HG02588 (cell line): Measurements from ENCODE around the gene TSHZ3.

Experiments used
- ATAC-seq: cut with Tn5 transposase; IDR thresholded peaks from one replicate; pipeline ENCODE4 v1.9.1; 2021; ENCODE audit warnings: mild to moderate bottlenecking, moderate library complexity; ENCODE audit not compliant: unreplicated experiment

Gene TSHZ3

DNA sequence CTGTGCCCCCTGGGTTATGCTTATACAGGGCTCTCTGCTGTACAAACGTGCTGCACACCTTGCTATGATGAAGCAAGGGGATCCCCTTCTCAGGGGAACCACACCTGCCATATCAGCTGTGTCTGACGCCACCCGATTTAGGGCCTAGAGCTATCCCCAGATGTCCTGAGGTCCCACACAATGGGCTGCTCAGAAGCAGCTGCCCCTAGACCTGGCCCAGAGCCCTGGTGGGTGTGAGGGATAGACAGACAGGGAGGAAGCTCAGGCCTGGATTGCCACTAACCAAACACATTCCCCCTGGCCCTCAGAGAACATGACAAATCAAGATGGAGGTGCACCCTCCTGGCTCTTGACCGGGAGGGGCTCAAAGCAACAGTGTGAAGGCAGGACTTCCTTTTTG is 59.3 kb downstream of the TSHZ3 start:
- no peak for ATAC-seq

DNA sequence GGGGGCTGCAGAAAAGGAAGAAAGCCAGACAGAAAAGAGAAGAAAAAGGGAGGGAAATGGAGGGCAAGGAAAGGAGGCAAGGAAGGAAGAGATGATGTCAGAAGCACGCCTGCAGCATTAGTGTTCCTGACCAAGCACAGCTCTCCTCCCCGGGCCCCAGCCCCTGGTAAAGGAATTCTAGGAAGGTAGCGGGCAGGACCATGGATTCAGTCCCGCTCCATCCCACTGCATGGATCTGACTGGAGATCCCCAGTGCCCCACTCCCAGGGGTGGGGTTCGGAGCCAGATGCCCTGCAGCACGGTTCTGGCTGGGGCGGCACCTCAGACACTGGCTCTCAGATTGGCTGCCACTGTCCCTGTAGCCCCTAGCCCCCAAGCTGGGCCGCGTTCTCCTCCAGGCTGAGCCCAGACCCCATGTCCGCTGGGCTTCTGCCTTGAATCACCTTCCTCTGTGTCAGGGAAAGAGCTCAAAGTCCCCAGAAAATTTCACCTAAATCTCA is 59.8 kb downstream of the TSHZ3 start:
- no peak for ATAC-seq

DNA sequence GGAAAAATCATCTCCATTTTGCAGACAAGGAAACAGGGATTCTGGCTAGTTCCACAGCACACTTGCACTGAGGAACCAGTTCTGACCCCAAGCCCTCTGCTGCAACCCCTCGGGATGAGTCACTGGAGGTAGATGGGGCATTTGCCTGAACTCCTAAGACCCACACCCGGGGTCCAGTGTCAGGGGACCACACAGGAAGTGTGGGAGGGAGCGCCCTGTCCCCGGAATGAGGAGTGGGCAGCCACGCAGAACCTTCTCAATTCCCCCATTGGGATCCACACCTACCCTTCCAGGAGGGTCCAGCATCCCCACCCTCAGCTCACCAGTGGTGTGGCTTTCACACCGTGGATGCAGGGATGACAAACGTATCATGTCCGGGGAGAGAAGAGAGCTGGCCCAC is 62.7 kb downstream of the TSHZ3 start:
- no peak for ATAC-seq

DNA sequence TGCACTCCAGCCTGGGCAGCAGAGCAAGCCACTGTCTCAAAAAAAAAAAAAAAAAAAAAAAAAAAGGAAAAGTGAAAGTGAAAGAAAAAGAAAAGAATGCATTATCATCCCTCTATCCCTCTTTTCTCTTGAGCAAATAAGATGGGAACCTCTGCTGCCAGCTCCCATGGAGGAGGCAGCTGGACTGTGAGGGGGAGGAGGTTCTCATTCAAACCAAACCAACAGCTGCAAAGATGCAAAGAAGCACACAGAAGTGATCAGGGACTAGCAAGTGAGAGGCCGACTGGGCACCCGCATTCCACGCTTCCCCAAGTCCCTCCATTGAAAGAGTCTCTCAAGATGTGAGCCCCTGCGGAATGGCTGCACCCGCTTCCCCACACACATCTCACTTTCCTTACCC is 63.5 kb downstream of the TSHZ3 start:
- no peak for ATAC-seq

DNA sequence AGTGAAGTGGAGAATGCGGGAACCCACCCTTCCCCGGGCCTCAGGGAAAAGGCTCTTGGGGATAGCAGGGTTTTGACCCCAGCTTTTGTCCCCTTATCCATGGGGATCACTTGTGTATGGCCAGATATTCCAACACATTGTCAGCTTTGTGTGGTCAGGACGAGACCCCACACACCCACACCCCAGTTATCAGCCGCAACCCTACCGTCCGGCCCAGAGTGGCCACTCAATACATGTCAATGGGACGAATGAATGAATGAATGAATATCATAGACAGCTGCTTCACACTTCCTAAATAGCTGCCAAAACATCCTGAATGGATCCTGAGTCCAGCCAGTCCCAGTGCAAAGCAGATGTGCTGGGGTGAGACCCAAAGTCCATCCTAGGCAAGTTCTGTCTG is 64.6 kb downstream of the TSHZ3 start:
- ATAC-seq, result no peak

DNA sequence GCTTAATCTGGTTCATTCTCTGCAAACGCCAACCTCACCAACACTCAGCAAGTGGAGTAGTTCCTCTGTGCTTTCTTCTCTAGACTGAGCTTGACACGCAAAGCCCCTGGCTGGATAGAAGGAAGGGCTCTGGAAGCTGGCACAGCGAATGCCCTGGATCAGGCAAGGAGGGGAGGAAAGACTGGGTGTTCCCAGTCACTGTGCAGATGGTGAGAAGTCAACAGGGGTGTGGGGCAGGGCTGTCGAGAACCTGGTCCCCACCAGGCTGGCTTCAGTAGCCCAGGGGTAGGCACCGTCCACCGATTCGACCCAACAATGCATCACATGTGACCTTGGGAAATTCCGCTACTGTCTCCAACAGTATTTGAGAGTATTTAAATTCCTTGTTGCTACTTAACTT is 65.5 kb downstream of the TSHZ3 start:
- no peak for ATAC-seq

GRCh38 chr19:31282346-31282745 is 66.9 kb downstream of the TSHZ3 start:
- ATAC-seq, result no peak

DNA sequence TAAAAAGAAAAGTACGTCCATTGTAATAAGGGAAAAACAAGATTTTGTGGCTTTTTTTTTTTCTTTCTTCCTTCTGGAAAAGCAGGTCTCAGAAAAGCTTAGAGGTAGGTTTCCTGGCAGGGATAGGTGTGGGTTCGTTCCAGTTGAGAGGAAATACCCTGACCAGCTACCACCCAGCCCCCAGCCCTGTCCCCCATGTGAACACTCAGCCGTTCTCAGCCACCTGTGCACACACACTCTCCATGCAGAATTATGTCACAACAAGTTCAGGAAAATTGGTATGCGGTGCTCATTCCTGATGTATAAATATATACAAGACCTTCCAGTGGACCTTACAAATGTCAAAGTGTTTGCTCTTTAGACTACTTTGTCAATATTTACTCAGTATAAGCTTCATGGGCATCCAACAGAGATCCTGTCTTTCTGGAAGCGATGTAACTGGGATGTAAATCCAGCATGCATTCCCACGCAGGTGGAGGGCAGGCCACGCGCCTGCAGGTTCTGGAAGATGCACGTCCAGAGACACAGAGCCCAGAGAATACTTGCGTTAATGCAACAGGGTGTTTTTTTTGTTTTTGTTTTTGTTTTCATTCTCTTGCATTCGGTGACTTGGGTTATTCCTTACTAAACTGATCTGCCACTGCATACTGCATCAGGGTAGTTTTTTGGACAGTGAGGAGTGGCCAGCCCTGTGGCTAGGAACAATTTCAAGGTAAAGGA is 68.8 kb downstream of the TSHZ3 start:
- no peak for ATAC-seq

GRCh38 chr19:31279436-31279765 is 69.8 kb downstream of the TSHZ3 start:
- ATAC-seq, result no peak

- no peak for ATAC-seq
These were observed 70.4 kb downstream of the TSHZ3 start for GRCh38 chr19:31278555-31279435.

DNA sequence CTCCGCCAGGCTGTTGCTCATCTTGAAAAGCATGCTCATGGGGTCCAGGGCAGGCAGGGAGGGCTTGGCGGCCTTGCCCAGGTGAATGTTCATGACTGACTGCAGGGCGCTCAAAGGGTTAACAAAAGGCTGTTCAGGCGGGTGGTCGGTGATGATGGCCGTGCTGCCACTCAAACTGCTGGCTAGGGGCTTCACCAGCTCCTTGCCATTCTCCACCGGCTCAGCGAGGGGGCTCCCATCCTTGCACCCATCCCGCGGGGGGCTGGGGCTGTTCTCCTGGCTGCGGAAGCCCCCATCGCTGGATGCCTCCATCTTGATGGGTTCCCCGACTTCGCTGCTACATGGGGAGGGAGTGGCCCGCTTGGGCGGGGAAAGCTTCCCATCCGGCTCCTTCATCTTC is 71.7 kb downstream of the TSHZ3 start:
- no peak for ATAC-seq

DNA sequence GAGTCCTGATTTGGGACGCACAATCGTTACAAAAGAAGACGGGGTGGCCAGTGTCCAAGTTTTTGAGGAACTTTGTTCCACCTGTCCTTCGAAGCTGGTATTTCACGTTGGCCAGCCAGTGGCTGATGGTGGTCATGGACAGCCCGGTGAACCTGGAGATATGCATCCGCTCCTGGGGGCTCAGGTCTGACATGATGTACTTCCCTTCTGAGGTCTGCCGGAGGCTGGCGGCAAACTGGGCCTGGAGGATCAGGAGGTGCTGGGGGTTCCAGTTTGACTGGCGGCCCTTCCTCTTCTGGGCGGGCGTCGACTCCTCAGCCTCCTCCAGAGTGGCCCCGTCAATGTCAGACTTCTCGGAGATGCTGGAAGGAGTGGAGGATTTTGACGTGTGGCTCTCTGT is 72.4 kb downstream of the TSHZ3 start:
- ATAC-seq, result no peak

DNA sequence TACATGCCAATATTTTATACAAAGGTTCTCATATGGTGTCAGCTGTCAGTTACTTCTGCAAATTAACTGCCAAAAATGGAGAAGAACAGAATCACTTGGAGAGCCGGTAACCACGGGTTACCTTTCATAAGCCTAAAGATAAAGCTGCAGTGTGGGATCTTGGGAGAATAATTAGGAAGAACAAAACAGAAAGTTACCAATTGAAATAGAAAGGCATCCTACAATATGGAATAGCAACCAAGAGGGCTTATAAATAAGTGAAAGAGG is 74.2 kb downstream of the TSHZ3 start:
- no peak for ATAC-seq

DNA sequence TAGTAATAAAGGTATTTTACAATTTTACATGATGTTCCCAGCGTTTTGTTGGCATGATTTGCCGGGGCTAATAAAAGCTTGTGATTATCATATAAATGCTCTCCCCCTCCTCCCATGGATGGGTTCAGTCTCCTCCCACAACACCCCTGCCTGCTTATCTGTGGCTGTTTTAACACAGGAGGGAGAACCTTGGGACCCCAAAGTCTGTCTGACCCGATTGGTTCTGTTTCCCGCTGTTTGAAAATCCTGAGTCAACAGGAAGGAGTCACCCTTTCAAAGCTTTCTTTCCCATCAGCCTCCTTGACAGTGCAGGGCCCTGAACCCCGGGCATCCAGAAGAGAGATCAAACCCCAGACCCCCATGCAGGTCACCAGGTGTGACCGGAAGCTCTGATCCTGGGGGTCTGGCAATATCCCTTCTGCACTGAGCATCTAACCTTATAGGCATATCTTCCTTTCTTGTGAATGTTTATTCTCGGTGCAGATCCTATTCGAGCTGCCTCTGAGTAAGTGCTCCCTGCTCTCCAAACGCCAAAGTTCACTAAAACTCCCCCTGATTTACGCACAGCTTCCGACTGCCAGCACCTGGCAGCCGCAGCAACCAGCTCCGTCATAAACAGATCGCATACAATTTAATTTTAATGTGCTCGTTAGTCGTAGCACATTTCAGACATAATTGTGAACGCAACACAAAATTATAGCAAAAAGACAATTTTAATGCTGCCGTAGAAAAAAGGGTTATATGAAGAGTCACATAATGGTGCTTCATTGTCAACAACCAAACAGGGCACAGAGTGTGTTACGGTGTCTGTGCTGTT is 74.8 kb downstream of the TSHZ3 start:
- no peak for ATAC-seq

DNA sequence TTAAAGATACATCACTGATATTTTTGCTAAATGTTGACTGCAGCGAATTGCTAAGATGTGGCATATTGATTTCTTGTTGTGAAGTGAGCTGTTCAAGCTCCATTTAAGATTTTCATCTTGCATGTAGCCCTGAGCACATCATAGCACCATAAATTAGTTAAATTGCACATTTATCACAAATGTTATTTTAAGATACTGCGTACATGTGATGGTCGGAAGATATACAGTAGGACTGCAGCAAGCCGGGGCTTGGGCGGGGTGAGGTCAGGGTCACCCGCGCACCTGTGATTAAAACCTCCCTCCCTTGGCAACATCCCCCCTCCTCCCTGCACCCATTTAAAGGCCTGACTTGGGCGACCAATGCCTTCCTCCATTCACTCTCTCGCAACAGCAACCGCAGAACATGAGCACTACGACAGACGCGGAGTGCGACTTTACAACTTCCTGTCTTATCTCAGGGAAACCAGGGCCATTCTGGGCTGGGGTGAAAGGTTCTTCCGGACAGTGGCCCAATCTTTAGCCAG is 76.6 kb downstream of the TSHZ3 start:
- no peak for ATAC-seq

DNA sequence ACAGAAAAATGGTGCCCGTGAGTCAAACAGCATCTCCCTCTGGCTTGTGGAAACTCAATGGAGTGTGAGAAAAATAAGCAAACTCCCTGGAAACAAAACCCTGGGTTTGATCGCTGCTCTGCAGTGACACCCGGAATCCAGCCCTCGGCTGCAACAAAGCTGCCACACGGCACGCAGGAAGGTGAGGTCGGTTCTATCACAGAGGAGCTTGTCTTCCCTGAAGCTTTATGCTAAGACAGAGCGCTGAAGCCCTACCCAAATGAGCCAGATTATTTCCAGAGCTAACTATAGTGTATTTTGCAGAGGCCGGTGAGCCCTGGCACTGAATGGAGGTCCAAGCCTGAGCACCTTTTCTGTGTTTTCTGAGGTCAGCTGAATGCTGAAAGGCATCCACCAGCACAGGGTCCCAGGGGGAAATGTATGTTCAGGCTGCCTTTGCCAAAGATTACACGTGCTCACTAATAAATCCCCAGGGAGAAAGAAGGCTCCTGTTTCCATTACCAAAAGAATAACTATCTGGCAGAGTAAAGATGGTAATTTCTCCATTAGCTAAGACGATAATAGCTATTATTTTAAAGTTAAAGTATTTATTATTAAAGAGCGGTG is 77.8 kb downstream of the TSHZ3 start:
- ATAC-seq, result no peak

- ATAC-seq, result no peak
These were observed 78.3 kb downstream of the TSHZ3 start for GRCh38 chr19:31270897-31271296.

- ATAC-seq, result no peak
These were observed 79.7 kb downstream of the TSHZ3 start for GRCh38 chr19:31269425-31270127.

- no peak for ATAC-seq
These were observed 80.4 kb downstream of the TSHZ3 start for GRCh38 chr19:31268751-31269383.

- no peak for ATAC-seq
These were observed 82.5 kb downstream of the TSHZ3 start for GRCh38 chr19:31266731-31267130.
